ENCODE data around the gene BSPRY. TPM values are rescaled to one million over a fixed set of nuclear protein-coding genes. Genes with fewer than 3 reads are reported as not detected.

The BSPRY gene
- total and polyA plus RNA-seq, 2 of the 13 experiments (the other 11 are each of a cell fraction or from before 2014, with no cell fraction given): 0.09 to 0.26 TPM

DNA sequence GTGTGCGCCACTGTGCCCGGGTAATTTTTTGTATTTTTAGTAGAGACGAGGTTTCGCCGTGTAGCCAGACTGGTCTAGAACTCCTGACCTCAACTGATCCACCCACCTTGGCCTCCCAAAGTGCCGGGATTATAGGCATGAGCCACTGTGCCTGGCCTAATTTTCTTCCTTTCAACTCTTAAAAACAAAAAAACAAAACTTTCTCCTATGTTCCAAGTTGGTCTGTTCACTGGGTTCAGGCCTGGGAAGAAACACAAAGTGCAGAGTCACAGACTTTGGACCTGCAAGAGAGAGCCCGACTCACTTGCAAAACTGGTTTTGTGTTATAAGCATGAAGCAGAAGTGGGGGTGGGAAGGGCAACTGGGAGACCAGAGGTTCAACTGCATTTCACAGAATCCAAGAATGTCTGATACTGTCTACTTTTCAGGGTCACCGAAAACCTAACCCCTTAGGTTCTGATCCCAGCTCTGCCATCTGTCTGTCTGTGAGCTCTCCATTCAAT, 32.6 kb downstream of the BSPRY start (continued):
- TF ChIP-seq ZNF788 (CRISPR knock-in tag; IDR thresholded peaks at IDR 0.05; ENCODE audit: borderline replicate concordance): no peak
- TF ChIP-seq KDM5B (CRISPR knock-in tag; IDR thresholded peaks at IDR 0.05; ENCODE audit: borderline replicate concordance): no peak
- TF ChIP-seq ZBTB21 (CRISPR knock-in tag; IDR thresholded peaks at IDR 0.05): no peak
- TF ChIP-seq, protein P1, sequence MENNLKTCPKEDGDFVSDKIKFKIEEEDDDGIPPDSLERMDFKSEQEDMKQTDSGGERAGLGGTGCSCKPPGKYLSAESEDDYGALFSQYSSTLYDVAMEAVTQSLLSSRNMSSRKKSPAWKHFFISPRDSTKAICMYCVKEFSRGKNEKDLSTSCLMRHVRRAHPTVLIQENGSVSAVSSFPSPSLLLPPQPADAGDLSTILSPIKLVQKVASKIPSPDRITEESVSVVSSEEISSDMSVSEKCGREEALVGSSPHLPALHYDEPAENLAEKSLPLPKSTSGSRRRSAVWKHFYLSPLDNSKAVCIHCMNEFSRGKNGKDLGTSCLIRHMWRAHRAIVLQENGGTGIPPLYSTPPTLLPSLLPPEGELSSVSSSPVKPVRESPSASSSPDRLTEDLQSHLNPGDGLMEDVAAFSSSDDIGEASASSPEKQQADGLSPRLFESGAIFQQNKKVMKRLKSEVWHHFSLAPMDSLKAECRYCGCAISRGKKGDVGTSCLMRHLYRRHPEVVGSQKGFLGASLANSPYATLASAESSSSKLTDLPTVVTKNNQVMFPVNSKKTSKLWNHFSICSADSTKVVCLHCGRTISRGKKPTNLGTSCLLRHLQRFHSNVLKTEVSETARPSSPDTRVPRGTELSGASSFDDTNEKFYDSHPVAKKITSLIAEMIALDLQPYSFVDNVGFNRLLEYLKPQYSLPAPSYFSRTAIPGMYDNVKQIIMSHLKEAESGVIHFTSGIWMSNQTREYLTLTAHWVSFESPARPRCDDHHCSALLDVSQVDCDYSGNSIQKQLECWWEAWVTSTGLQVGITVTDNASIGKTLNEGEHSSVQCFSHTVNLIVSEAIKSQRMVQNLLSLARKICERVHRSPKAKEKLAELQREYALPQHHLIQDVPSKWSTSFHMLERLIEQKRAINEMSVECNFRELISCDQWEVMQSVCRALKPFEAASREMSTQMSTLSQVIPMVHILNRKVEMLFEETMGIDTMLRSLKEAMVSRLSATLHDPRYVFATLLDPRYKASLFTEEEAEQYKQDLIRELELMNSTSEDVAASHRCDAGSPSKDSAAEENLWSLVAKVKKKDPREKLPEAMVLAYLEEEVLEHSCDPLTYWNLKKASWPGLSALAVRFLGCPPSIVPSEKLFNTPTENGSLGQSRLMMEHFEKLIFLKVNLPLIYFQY (CRISPR knock-in tag; IDR thresholded peaks at IDR 0.05; ENCODE audit: borderline replicate concordance): no peak
- TF ChIP-seq FOXP1 (IDR thresholded peaks at IDR 0.05): no peak
- TF ChIP-seq FOXP1 (CRISPR knock-in tag; IDR thresholded peaks at IDR 0.05): peak; percentile 54; the same call in 1 of the 2 replicates
- peak; percentile 66 for TF ChIP-seq SAP130 (CRISPR knock-in tag; IDR thresholded peaks at IDR 0.05; ENCODE audit: low read depth)
- 0 out of 2 replicates have a peak, but pooled peaks have one; percentile 39 for TF ChIP-seq ATF1 (CRISPR knock-in tag; IDR thresholded peaks at IDR 0.05)
- peak; percentile 69; the same call in 1 of the 2 replicates for TF ChIP-seq SOX5 (CRISPR knock-in tag; IDR thresholded peaks at IDR 0.05; ENCODE audit: borderline replicate concordance)
- no peak for TF ChIP-seq CENPX (CRISPR knock-in tag; IDR thresholded peaks at IDR 0.05)
- TF ChIP-seq, protein P2, sequence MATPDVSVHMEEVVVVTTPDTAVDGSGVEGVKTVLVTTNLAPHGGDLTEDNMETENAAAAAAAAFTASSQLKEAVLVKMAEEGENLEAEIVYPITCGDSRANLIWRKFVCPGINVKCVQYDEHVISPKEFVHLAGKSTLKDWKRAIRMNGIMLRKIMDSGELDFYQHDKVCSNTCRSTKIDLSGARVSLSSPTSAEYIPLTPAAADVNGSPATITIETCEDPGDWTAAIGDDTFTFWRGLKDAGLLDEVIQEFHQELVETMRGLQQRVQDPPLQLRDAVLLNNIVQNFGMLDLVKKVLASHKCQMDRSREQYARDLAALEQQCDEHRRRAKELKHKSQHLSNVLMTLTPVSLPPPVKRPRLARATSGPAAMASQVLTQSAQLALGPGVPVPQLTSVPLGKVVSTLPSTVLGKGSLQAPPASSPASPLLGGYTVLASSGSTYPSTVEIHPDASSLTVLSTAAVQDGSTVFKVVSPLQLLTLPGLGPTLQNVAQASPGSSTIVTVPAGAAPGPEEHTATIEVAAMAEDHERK (CRISPR knock-in tag; IDR thresholded peaks at IDR 0.05; ENCODE audit: low read depth): no peak
- TF ChIP-seq WIZ (CRISPR knock-in tag; IDR thresholded peaks at IDR 0.05): no peak
- TF ChIP-seq KDM6A (CRISPR knock-in tag; IDR thresholded peaks at IDR 0.05; ENCODE audit: low read depth): peak; percentile 91
- TF ChIP-seq ZNF720 (CRISPR knock-in tag; IDR thresholded peaks at IDR 0.05): no peak
- TF ChIP-seq NPAS2 (CRISPR knock-in tag; IDR thresholded peaks at IDR 0.05; ENCODE audit: borderline replicate concordance): no peak
- TF ChIP-seq, protein P3, sequence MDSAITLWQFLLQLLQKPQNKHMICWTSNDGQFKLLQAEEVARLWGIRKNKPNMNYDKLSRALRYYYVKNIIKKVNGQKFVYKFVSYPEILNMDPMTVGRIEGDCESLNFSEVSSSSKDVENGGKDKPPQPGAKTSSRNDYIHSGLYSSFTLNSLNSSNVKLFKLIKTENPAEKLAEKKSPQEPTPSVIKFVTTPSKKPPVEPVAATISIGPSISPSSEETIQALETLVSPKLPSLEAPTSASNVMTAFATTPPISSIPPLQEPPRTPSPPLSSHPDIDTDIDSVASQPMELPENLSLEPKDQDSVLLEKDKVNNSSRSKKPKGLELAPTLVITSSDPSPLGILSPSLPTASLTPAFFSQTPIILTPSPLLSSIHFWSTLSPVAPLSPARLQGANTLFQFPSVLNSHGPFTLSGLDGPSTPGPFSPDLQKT (CRISPR knock-in tag; IDR thresholded peaks at IDR 0.05; ENCODE audit: borderline replicate concordance): no peak
- TF ChIP-seq, protein P4, sequence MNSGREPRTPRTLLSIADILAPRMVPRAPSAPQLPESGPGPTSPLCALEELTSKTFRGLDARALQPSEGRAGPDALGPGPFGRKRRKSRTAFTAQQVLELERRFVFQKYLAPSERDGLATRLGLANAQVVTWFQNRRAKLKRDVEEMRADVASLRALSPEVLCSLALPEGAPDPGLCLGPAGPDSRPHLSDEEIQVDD (CRISPR knock-in tag; IDR thresholded peaks at IDR 0.05; ENCODE audit: borderline replicate concordance): no peak
- TF ChIP-seq ZNF782 (CRISPR knock-in tag; IDR thresholded peaks at IDR 0.05; ENCODE audit: borderline replicate concordance): no peak
- TF ChIP-seq RBM22 (optimal IDR thresholded peaks at IDR 0.05; ENCODE audit: low read length): no peak
- peak; percentile 5; the same call in 1 of the 2 replicates for TF ChIP-seq SMC3 (IDR thresholded peaks at IDR 0.05; ENCODE audit: low read length)
- no peak for TF ChIP-seq ZNF564 (CRISPR knock-in tag; IDR thresholded peaks at IDR 0.05)
- TF ChIP-seq EHMT2 (IDR thresholded peaks at IDR 0.05; ENCODE audit: borderline replicate concordance, low read depth, low read length): no peak; the same call in 1 of the 2 replicates
- TF ChIP-seq, protein P5, sequence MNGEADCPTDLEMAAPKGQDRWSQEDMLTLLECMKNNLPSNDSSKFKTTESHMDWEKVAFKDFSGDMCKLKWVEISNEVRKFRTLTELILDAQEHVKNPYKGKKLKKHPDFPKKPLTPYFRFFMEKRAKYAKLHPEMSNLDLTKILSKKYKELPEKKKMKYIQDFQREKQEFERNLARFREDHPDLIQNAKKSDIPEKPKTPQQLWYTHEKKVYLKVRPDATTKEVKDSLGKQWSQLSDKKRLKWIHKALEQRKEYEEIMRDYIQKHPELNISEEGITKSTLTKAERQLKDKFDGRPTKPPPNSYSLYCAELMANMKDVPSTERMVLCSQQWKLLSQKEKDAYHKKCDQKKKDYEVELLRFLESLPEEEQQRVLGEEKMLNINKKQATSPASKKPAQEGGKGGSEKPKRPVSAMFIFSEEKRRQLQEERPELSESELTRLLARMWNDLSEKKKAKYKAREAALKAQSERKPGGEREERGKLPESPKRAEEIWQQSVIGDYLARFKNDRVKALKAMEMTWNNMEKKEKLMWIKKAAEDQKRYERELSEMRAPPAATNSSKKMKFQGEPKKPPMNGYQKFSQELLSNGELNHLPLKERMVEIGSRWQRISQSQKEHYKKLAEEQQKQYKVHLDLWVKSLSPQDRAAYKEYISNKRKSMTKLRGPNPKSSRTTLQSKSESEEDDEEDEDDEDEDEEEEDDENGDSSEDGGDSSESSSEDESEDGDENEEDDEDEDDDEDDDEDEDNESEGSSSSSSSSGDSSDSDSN (CRISPR knock-in tag; IDR thresholded peaks at IDR 0.05): peak; percentile 31; the same call in 1 of the 2 replicates
